H1 (cell line): ENCODE data around the gene OR8B2. TPM values are rescaled to one million over a fixed set of nuclear protein-coding genes. Genes with fewer than 3 reads are reported as not detected.

Experiments used
- CTCF ChIA-PET: fragments of 300-600 bp; sonication (Branson Sonifier 250); formaldehyde crosslinking; loops from one replicate; lab custom pipeline; 2021; ENCODE audit not compliant: partially characterized antibody; lab: Charles Lee
- POLR2A ChIA-PET: fragments of 300-600 bp; sonication (Branson Sonifier 250); formaldehyde crosslinking; loops from one replicate; lab custom pipeline; 2021; ENCODE audit warnings: inconsistent platforms; ENCODE audit not compliant: partially characterized antibody; lab: Charles Lee
- DNase-seq, 2 experiments: peaks; one replicate each; pipeline versions ENCODE4 v3.0.0 to v3.0.0-alpha.2; 2010 to 2022; ENCODE audit warnings: low spot score in 2 of 2, low read depth in 1 of 2, mixed read lengths in 1 of 2
- FAIRE-seq: peaks from 2 replicates; lab custom pipeline; 2011; peaks lifted over from hg19 to GRCh38; lab: Jason Lieb, UNC
- H2AFZ ChIP-seq: 2 replicates; pipeline ENCODE4 v1.8.1; 2012; ENCODE audit warnings: low read length, inconsistent platforms
- H2AK5ac ChIP-seq: 2 replicates; pipeline ENCODE4 v1.6.1; 2013; ENCODE audit warnings: low read depth, low read length
- H2BK120ac ChIP-seq: replicated peaks from 2 replicates; pipeline ENCODE3; 2013; ENCODE audit warnings: low read depth, low read length, inconsistent platforms
- H2BK12ac ChIP-seq: 2 replicates; pipeline ENCODE4 v1.6.1; 2013; ENCODE audit warnings: low read depth, low read length
- H2BK15ac ChIP-seq: 2 replicates; pipeline ENCODE4 v1.6.1; 2013; ENCODE audit warnings: low read length
- H2BK20ac ChIP-seq: 2 replicates; pipeline ENCODE4 v1.6.1; 2013; ENCODE audit warnings: low read length
- H2BK5ac ChIP-seq: 2 replicates; pipeline ENCODE4 v1.6.1; 2013; ENCODE audit warnings: low read depth, low read length
- H3K14ac ChIP-seq: 2 replicates; pipeline ENCODE4 v1.6.1; 2013; ENCODE audit warnings: inconsistent platforms; ENCODE audit not compliant: insufficient read length
- H3K18ac ChIP-seq: 2 replicates; pipeline ENCODE4 v1.6.1; 2013; ENCODE audit warnings: low read length; ENCODE audit errors: extremely low read depth
- H3K23ac ChIP-seq: 2 replicates; pipeline ENCODE4 v1.6.1; 2013; ENCODE audit warnings: inconsistent platforms; ENCODE audit not compliant: insufficient read length
- H3K23me2 ChIP-seq: 2 replicates; pipeline ENCODE4 v1.6.1; 2013; ENCODE audit warnings: low read depth, low read length
- H3K27ac ChIP-seq: 2 replicates; pipeline ENCODE4 v1.6.1; 2011; ENCODE audit warnings: low read depth, low read length, inconsistent platforms
- H3K27me3 ChIP-seq, 4 experiments: replicated peaks in 1 of 4; 1 replicate in 1 of 4; 2 replicates in 3 of 4; pipeline versions ENCODE4 v1.6.1 to v1.8.1; 2011 to 2013; ENCODE audit warnings: low read length in 3 of 4, mild to moderate bottlenecking in 3 of 4, inconsistent platforms in 2 of 4, mixed read lengths in 2 of 4, moderate library complexity in 1 of 4; ENCODE audit not compliant: control insufficient read depth in 3 of 4, insufficient read depth in 3 of 4; ENCODE audit errors: extremely low read depth in 1 of 4
- H3K36me3 ChIP-seq, 4 experiments: 2 replicates each; pipeline versions ENCODE4 v1.6.1 to v1.8.1; 2011 to 2013; ENCODE audit warnings: mild to moderate bottlenecking in 4 of 4, low read length in 3 of 4, moderate library complexity in 2 of 4, control low read depth in 1 of 4, inconsistent platforms in 1 of 4; ENCODE audit not compliant: insufficient read depth in 4 of 4, control insufficient read depth in 2 of 4
- H3K4ac ChIP-seq: replicated peaks from 2 replicates; pipeline ENCODE3; 2013; ENCODE audit warnings: low read length, low read depth, mixed read lengths, inconsistent platforms; ENCODE audit not compliant: insufficient read length
- H3K4me1 ChIP-seq, 4 experiments: replicated peaks in 1 of 4; 1 replicate in 1 of 4; 2 replicates in 3 of 4; pipeline versions ENCODE4 v1.6.1 to v1.8.1; 2011 to 2013; ENCODE audit warnings: low read length in 3 of 4, inconsistent platforms in 2 of 4, mixed read lengths in 1 of 4; ENCODE audit not compliant: insufficient read depth in 4 of 4, control insufficient read depth in 3 of 4
- H3K4me2 ChIP-seq, 2 experiments: 2 replicates each; pipeline versions ENCODE4 v1.6.1 to v1.8.1; 2011 to 2013; ENCODE audit warnings: low read depth in 2 of 2, low read length in 2 of 2, control low read depth in 1 of 2, inconsistent platforms in 1 of 2, mild to moderate bottlenecking in 1 of 2; ENCODE audit not compliant: insufficient read depth in 1 of 2
- H3K4me3 ChIP-seq, 4 experiments: fragments of 200-600, 300-600 bp in 1 of 4; sonication (generic), shearing (Covaris generic), sonication (Bioruptor Twin) in 1 of 4; 2 replicates each; pipeline versions ENCODE4 v1.5.1 to v1.8.1; 2011 to 2016; ENCODE audit warnings: low read length in 4 of 4, low read depth in 3 of 4, control low read depth in 2 of 4, inconsistent platforms in 2 of 4, mild to moderate bottlenecking in 2 of 4, mixed read lengths in 1 of 4, moderate library complexity in 1 of 4; ENCODE audit not compliant: insufficient read depth in 2 of 4; ENCODE audit errors: extremely low read depth in 1 of 4
- H3K56ac ChIP-seq: replicated peaks from 2 replicates; pipeline ENCODE3; 2013; ENCODE audit warnings: low read depth, mild to moderate bottlenecking, mixed read lengths, low read length, inconsistent platforms; ENCODE audit not compliant: insufficient read length
- H3K79me1 ChIP-seq: 2 replicates; pipeline ENCODE4 v1.6.1; 2013; ENCODE audit warnings: low read depth, low read length, control low read depth
- H3K79me2 ChIP-seq, 2 experiments: 2 replicates each; pipeline versions ENCODE4 v1.6.1 to v1.8.1; 2012 to 2013; ENCODE audit warnings: low read length in 2 of 2, mild to moderate bottlenecking in 2 of 2, inconsistent platforms in 1 of 2; ENCODE audit not compliant: insufficient read depth in 2 of 2, control insufficient read depth in 1 of 2
- H3K9ac ChIP-seq, 4 experiments: replicated peaks in 1 of 4; 1 replicate in 1 of 4; 2 replicates in 3 of 4; pipeline versions ENCODE4 v1.6.1 to v1.8.1; 2011 to 2013; ENCODE audit warnings: low read depth in 3 of 4, low read length in 3 of 4, control low read depth in 2 of 4, mild to moderate bottlenecking in 2 of 4, moderate library complexity in 2 of 4, inconsistent platforms in 1 of 4; ENCODE audit errors: extremely low read depth in 1 of 4
- H3K9me3 ChIP-seq, 2 experiments: 2 replicates each; pipeline versions ENCODE4 v1.6.1 to v1.8.1; 2012 to 2013; ENCODE audit warnings: mild to moderate bottlenecking in 2 of 2, moderate library complexity in 2 of 2, control low read depth in 1 of 2, inconsistent platforms in 1 of 2, low read depth in 1 of 2, low read length in 1 of 2, mixed read lengths in 1 of 2; ENCODE audit not compliant: insufficient read depth in 2 of 2
- H4K20me1 ChIP-seq, 2 experiments: replicated peaks in 1 of 2; 2 replicates each; pipeline versions ENCODE3 to v1.8.1; 2011 to 2013; ENCODE audit warnings: inconsistent platforms in 2 of 2, low read length in 2 of 2, mild to moderate bottlenecking in 1 of 2; ENCODE audit not compliant: insufficient read depth in 2 of 2, control insufficient read depth in 1 of 2
- H4K5ac ChIP-seq: 2 replicates; pipeline ENCODE4 v1.6.1; 2013; ENCODE audit warnings: low read length, low read depth, mixed read lengths, inconsistent platforms; ENCODE audit not compliant: insufficient read length
- H4K8ac ChIP-seq: 2 replicates; pipeline ENCODE4 v1.8.0; 2013; ENCODE audit warnings: mild to moderate bottlenecking, moderate library complexity, low read length, inconsistent platforms; ENCODE audit not compliant: insufficient read depth; ENCODE audit errors: extremely low read depth
- H4K91ac ChIP-seq: replicated peaks from 2 replicates; pipeline ENCODE3; 2013; ENCODE audit warnings: low read length, mixed read lengths, inconsistent platforms; ENCODE audit not compliant: insufficient read length
- BCL11A ChIP-seq, 2 experiments: IDR thresholded peaks; one replicate each; pipeline ENCODE4 v1.6.1; 2011; ENCODE audit warnings: low read depth in 2 of 2, low read length in 2 of 2, mild to moderate bottlenecking in 2 of 2
- CEBPB ChIP-seq: IDR thresholded peaks from 2 replicates; pipeline ENCODE4 v1.6.1; 2012; ENCODE audit warnings: low read depth, low read length
- CHD1 ChIP-seq: IDR thresholded peaks from 2 replicates; pipeline ENCODE4 v1.6.1; 2012; ENCODE audit warnings: low read depth, low read length, improper control_type of control experiment
- CHD2 ChIP-seq: IDR thresholded peaks from 2 replicates; pipeline ENCODE4 v1.6.1; 2012; ENCODE audit warnings: low read length, improper control_type of control experiment
- CTCF ChIP-seq, 3 experiments: IDR thresholded peaks; 1 replicate in 2 of 3; 2 replicates in 1 of 3; pipeline versions ENCODE4 v1.5.1 to v1.6.1; 2011; ENCODE audit warnings: low read length in 3 of 3, mild to moderate bottlenecking in 3 of 3, inconsistent platforms in 2 of 3, low read depth in 1 of 3, moderate library complexity in 1 of 3; ENCODE audit not compliant: insufficient read depth in 1 of 3; ENCODE audit errors: control extremely low read depth in 1 of 3
- FOSL1 ChIP-seq: IDR thresholded peaks from 2 replicates; pipeline ENCODE4 v1.6.1; 2011; ENCODE audit warnings: mild to moderate bottlenecking, low read depth, low read length, moderate library complexity; ENCODE audit not compliant: insufficient read depth
- NANOG ChIP-seq: IDR thresholded peaks from 2 replicates; pipeline ENCODE4 v1.6.1; 2011; ENCODE audit warnings: low read length, low read depth, mild to moderate bottlenecking, inconsistent platforms; ENCODE audit not compliant: insufficient read depth, poor library complexity, severe bottlenecking
- SAP30 ChIP-seq: fragments of 300-600 bp; sonication (generic); IDR thresholded peaks from 2 replicates; pipeline ENCODE4 v1.7.1; 2012; ENCODE audit warnings: low read length, moderate library complexity, mild to moderate bottlenecking, inconsistent platforms; ENCODE audit not compliant: insufficient read depth, insufficient replicate concordance
- SIX5 ChIP-seq: IDR thresholded peaks from 2 replicates; pipeline ENCODE4 v1.6.1; 2011; ENCODE audit warnings: mild to moderate bottlenecking, low read depth, low read length
- SUZ12 ChIP-seq: fragments of 200-600 bp; sonication (generic); IDR thresholded peaks from 2 replicates; pipeline ENCODE4 v1.6.1; 2012; ENCODE audit warnings: mild to moderate bottlenecking, inconsistent platforms, low read length, moderate library complexity, mixed read lengths
- TAF7 ChIP-seq: optimal IDR thresholded peaks from 2 replicates; pipeline ENCODE3; 2011; ENCODE audit warnings: low read depth, mild to moderate bottlenecking, inconsistent platforms, low read length, moderate library complexity, borderline replicate concordance
- TBP ChIP-seq: IDR thresholded peaks from 2 replicates; pipeline ENCODE4 v1.6.1; 2011; ENCODE audit warnings: low read depth, low read length, improper control_type of control experiment
- WGBS, 2 experiments: shearing (Covaris generic) in 1 of 2; methylation state at CpG; one replicate each; pipeline versions ENCODE4 v1.1.6 to v1.1.7; 2013 to 2015; ENCODE audit warnings: low lambda C conversion rate in 2 of 2, mixed read lengths in 2 of 2, inconsistent platforms in 1 of 2, low coverage in 1 of 2, missing lambda C conversion rate in 1 of 2; ENCODE audit not compliant: insufficient replicate concordance in 2 of 2, insufficient coverage in 1 of 2, insufficient read length in 1 of 2; ENCODE audit errors: extremely low coverage in 1 of 2, missing lambda C conversion rate in 1 of 2; 5-methylcytosine and 5-hydroxymethylcytosine counted together
- polyA plus RNA-seq, 7 experiments: library from polyadenylated mRNA; depleted of rRNA in 3 of 7; stranded (reverse) in 5 of 7; unstranded in 2 of 7; fragments of >200 nt in 5 of 7; fragments of 200-250 nt in 2 of 7; gene quantifications; 1 replicate in 5 of 7; 2 replicates in 1 of 7; 4 replicates in 1 of 7; pipeline versions ENCODE4 v1.2.1 to v1.2.3, GENCODE V29; 2011 to 2013; ENCODE audit warnings: missing spikeins in 2 of 7, mixed read lengths in 2 of 7
- total RNA-seq: library from RNA; stranded (reverse); fragmentation: NEBNext Ultra II Directional; extraction: Animal tissue kit (Norgen Biotek cat#: 25700); gene quantifications from 2 replicates; pipeline ENCODE4 v1.2.1, GENCODE V29; 2021

Gene OR8B2
- total and polyA plus RNA-seq, 2 of the 8 experiments (the other 6 are each of a cell fraction or from before 2014, with no cell fraction given), result not detected

GRCh38 chr11:124394408-124394807 is 10.1 kb upstream of the OR8B2 start:
- H3K79me1 ChIP-seq, result no peaks in the 10 kb centered on the region
- no peak overlapping the region for H2BK20ac ChIP-seq
- no peaks in the 10 kb centered on the region for H4K20me1 ChIP-seq
- H3K4me3 ChIP-seq, result no peak overlapping the region
- H3K36me3 ChIP-seq, result no peaks in the 10 kb centered on the region
- no peak overlapping the region for H4K8ac ChIP-seq
- no peak overlapping the region for H4K5ac ChIP-seq
- ChIA-PET POLR2A (no interaction called here), CTCF (interaction anchor here (0.7 kb wide), 1 partner anchor 53 kb away, joined by 3 read pairs; no protein-coding TSS in a partner anchor)
- no peaks in the 10 kb centered on the region for H3K27me3 ChIP-seq
- H2AFZ ChIP-seq, result no peak overlapping the region
- no peak overlapping the region for H2BK12ac ChIP-seq
- no peak overlapping the region for H3K23ac ChIP-seq
- H3K56ac ChIP-seq, result no peak overlapping the region
- no peak for DNase-seq
- H3K23me2 ChIP-seq, result no peaks in the 10 kb centered on the region
- H3K9me3 ChIP-seq, result no peaks in the 10 kb centered on the region
- no peak for FAIRE-seq
- no peak overlapping the region for H3K4ac ChIP-seq
- 72% methylated on average over 3 of the region's 3 CpGs; no CpG with 5 or more reads in 1 of the 2 experiments for WGBS, 2 experiments
- H3K27ac ChIP-seq, result no peak overlapping the region
- no peak overlapping the region for H2AK5ac ChIP-seq
- no peak overlapping the region for H2BK15ac ChIP-seq
- H3K4me1 ChIP-seq, result no peaks in the 10 kb centered on the region
- no peak overlapping the region for H2BK5ac ChIP-seq
- H3K4me2 ChIP-seq, result no peak overlapping the region
- H3K9ac ChIP-seq, result no peak overlapping the region
- H3K18ac ChIP-seq, result no peak overlapping the region
- H4K91ac ChIP-seq, result no peak overlapping the region
- no peak overlapping the region for H3K14ac ChIP-seq
- no peak overlapping the region for H2BK120ac ChIP-seq
- H3K79me2 ChIP-seq, result no peaks in the 10 kb centered on the region
- no peak for TF ChIP-seq CHD2
- TF ChIP-seq NANOG, result no peak
- no peak for TF ChIP-seq CTCF (IDR thresholded peaks at IDR 0.05; ENCODE audit: control extremely low read depth in 1 of 3, insufficient read depth in 1 of 3, low read depth in 1 of 3, low read length in 3 of 3)
- TF ChIP-seq TAF7, result no peak
- TF ChIP-seq SIX5, result no peak
- no peak for TF ChIP-seq TBP
- TF ChIP-seq SAP30, result no peak
- no peak for TF ChIP-seq BCL11A (IDR thresholded peaks at IDR 0.05; ENCODE audit: low read depth in 2 of 2, low read length in 2 of 2)
- no peak for TF ChIP-seq CEBPB
- TF ChIP-seq CHD1, result no peak
- TF ChIP-seq SUZ12, result no peak
- no peak for TF ChIP-seq FOSL1
